IgD-negative memory B cell (primary cell): ENCODE measurements around the gene SLC25A17. TPM values are rescaled to one million over a fixed set of nuclear protein-coding genes. Genes with fewer than 3 reads are reported as not detected.
"Not testable (repeated sequence)": the region's sequence is repeated elsewhere in the genome, so short reads cannot be mapped to it uniquely, and the experiment has no call there.

Source experiments
- H3K27ac Mint-ChIP-seq, 3 donors: one replicate each; pipeline ENCODE4 v1.8.0; 2020 to 2022; ENCODE audit warnings: mild to moderate bottlenecking in 3 of 3, mixed read lengths in 3 of 3, moderate library complexity in 1 of 3
- H3K27me3 Mint-ChIP-seq: one replicate; pipeline ENCODE4 v1.8.0; 2021; ENCODE audit warnings: mixed read lengths
- H3K36me3 Mint-ChIP-seq: one replicate; pipeline ENCODE4 v1.8.0; 2020; ENCODE audit warnings: mild to moderate bottlenecking, mixed read lengths
- H3K4me1 Mint-ChIP-seq, 3 donors: one replicate each; pipeline ENCODE4 v1.8.0; 2020 to 2022; ENCODE audit warnings: mixed read lengths in 3 of 3, mild to moderate bottlenecking in 1 of 3
- H3K4me3 Mint-ChIP-seq, 4 donors: one replicate each; pipeline ENCODE4 v1.8.0; 2020 to 2022; ENCODE audit warnings: mild to moderate bottlenecking in 4 of 4, mixed read lengths in 4 of 4, moderate library complexity in 3 of 4
- H3K9me3 Mint-ChIP-seq, 3 donors: one replicate each; pipeline ENCODE4 v1.8.0; 2020 to 2021; ENCODE audit warnings: mixed read lengths in 3 of 3, mild to moderate bottlenecking in 1 of 3
- polyA plus RNA-seq: library from polyadenylated mRNA; unstranded; fragments of 300-500 nt; fragmentation: Illumina TruSeq; gene quantifications from one replicate; pipeline ENCODE4 v1.2.3, GENCODE V29; 2021

The SLC25A17 gene
- polyA plus RNA-seq, 1 donor from 2014 or later: 19.1 TPM

DNA sequence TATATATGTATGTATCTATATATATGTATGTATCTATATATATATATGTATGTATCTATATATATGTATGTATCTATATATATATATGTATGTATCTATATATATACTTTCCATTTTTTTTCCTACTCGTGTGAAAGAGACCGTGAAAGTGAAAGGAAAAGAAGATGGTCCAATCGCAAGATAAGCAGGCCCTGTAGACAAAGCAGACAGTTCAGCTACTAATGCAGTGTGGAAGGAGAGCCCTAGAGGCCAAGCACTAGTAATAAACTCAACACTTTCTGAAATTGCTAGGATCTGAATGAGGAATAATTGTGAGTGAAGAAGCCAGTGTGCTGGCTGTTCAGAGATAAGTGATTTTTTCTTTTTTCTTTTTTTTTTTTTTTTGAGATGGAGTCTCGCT, 92.6 kb downstream of the SLC25A17 start:
- Mint-ChIP-seq H3K4me1 (peaks cover 5 to 6% (median 6%) of the 10 kb centered on the region in 3 donors), H3K9me3 (no peaks in the 10 kb centered on the region), H3K27me3 (peaks cover 3% of the 10 kb centered on the region), H3K36me3 (no peaks in the 10 kb centered on the region), H3K27ac (peak overlapping the region in 1 of 3 donors; percentile 35), H3K4me3 (peak overlapping the region in 2 of 4 donors; percentile 51 to 62)

DNA sequence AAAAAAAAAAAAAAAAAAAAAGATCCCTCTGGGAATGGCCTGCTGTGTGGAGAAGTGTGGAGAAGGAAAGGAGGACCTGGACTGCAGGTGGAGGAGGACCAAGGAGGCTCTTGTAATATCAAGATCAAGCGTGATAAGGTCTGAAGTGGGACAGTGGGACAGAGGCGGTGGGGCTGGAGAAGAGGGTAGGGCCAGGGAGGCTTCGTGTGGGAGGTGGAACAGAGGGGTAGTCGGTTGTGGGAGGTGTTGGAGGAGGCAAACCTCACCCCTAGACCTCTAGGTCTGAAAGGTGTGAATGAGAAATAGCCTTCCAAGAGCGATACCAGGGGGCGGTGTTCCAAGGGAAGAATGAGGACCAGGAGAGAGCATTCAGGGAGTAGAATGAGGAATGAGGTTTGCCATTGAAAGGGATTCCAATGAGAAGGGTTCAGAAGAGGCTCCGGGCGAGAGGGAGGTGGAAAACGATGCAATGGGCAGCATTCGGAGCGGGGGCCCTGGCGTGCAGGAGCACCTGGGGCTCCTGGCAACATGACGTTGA, 95.7 kb downstream of the SLC25A17 start:
- Mint-ChIP-seq H3K4me1 (peaks cover 4 to 6% (median 5%) of the 10 kb centered on the region in 3 donors), H3K27ac (no peak overlapping the region), H3K4me3 (no peak overlapping the region)

DNA sequence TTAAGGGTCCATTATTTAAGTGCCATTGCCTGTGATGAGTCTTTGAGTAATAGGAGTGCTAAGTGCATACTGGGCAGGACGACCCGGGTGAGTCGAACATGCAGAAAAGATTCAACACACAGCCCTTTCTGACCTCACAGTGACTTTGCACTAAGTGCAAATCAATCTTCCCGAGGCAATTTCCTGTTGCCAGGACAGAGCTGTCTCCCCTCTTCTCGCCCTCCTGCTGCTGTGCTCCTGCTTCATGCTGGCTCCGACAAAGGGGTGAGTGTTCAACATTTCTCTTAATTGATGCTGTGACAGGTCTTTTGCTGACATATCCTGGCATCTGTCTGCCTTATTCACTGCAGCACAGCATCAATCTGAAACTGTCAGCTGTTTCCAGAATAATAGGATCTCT, 97.9 kb downstream of the SLC25A17 start:
- no peak overlapping the region for H3K27ac Mint-ChIP-seq
- no peak overlapping the region for H3K4me3 Mint-ChIP-seq
- peaks cover 0 to 4% (median 3%) of the 10 kb centered on the region in 3 donors for H3K4me1 Mint-ChIP-seq
- H3K27me3 Mint-ChIP-seq: peaks cover 14% of the 10 kb centered on the region
- H3K9me3 Mint-ChIP-seq: no peaks in the 10 kb centered on the region
- peaks cover 5% of the 10 kb centered on the region for H3K36me3 Mint-ChIP-seq

More for the DNA sequence above, 95.7 kb downstream of the SLC25A17 start:
- Mint-ChIP-seq H3K27me3 (peaks cover 12% of the 10 kb centered on the region), H3K9me3 (no peaks in the 10 kb centered on the region), H3K36me3 (peaks cover 1% of the 10 kb centered on the region)

DNA sequence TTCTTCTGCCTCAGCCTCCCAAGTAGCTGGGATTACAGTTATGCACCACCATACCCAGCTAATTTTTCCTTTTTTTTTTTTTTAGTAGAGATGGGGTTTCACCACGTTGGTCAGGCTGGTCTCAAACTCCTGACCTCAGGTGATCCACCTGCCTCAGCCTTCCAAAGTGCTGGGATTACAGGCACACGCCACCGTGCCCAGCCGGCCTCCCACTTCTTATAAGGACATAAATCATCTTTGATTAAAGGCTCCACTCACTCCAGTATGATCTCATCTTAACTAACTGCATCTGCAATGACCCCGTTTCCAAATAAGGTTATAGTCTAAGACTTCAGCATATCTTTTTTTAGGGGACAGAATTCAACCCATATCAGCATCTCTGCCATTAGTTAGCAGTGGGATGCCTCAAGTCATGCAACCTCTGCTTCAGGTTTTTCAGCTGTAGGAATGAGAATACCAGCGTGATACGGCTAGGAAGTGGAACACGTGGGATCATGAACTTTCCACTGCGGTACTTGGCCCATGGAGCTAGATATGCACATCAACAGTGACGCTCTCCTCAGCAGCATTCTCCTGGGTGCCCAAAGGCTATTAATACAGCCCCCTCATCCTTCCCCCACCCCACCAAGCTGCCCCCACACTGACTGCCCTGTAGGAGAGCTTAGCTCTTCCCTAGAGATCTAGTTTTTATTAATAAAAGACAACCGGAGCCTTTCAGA, 98.4 kb downstream of the SLC25A17 start:
- Mint-ChIP-seq H3K4me3 (no peak overlapping the region), H3K27ac (no peak overlapping the region), H3K27me3 (peaks cover 14% of the 10 kb centered on the region), H3K4me1 (peaks cover 0 to 4% (median 3%) of the 10 kb centered on the region in 3 donors), H3K9me3 (no peaks in the 10 kb centered on the region), H3K36me3 (peaks cover 5% of the 10 kb centered on the region)

DNA sequence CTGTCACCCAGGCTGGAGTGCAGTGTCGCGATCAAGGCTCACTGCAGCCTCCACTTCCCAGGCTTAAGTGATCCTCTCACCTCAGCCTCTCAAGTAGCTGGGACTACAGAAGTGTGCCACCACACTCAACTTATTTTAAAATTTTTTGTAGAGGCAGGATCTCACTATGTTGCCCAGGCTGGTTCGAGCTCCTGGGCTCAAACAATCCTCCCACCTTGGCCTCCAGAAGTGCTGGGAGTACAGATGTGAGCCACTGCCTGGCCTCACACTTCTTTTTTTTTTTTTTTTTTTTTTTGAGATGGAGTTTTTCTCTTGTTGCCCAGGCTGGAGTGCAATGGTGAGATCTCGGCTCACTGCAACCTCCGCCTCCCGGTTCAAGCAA, 99.0 kb downstream of the SLC25A17 start:
- H3K36me3 Mint-ChIP-seq, H3K4me1 Mint-ChIP-seq, H3K4me3 Mint-ChIP-seq, H3K27ac Mint-ChIP-seq, H3K9me3 Mint-ChIP-seq: not testable (repeated sequence)
- peaks cover 15% of the 10 kb centered on the region for H3K27me3 Mint-ChIP-seq

Other genes starting within 250 kb of the SLC25A17 start
- 17.2 TPM for gene MRTFA, start 182.6 kb downstream of the SLC25A17 start, polyA plus RNA-seq
- not detected for gene MCHR1, start 139.9 kb downstream of the SLC25A17 start, polyA plus RNA-seq
- 211 TPM for gene ST13, start 37.3 kb upstream of the SLC25A17 start, polyA plus RNA-seq
- gene XPNPEP3, start 37.8 kb upstream of the SLC25A17 start, polyA plus RNA-seq: 11.9 TPM
- gene DNAJB7, start 42.8 kb upstream of the SLC25A17 start, polyA plus RNA-seq: 0.09 TPM
- gene RBX1, start 132.0 kb upstream of the SLC25A17 start, polyA plus RNA-seq: 150 TPM